GM12878 (cell line): Measurements from ENCODE around the gene CREG2. TPM values are rescaled to one million over a fixed set of nuclear protein-coding genes. Genes with fewer than 3 reads are reported as not detected.

Experiments used
- ATAC-seq: fragments of 200-7000 bp; cut with Tn5 transposase; 3 replicates; pipeline ENCODE4 v1.9.1; 2020; ENCODE audit warnings: mild to moderate bottlenecking, moderate library complexity
- BruUV-seq: library from RNA; stranded (reverse); fragments of 400-500 nt; replicated peaks from 2 replicates; lab custom pipeline; 2021; lab: Mats Ljungman, UMichigan
- CTCF ChIA-PET: fragments of 300-600 bp; sonication (Branson Sonifier 250); formaldehyde crosslinking; extraction: SDS; loops from one replicate; lab custom pipeline; 2021; ENCODE audit warnings: inconsistent platforms; lab: Yijun Ruan, JAX
- POLR2A ChIA-PET: fragments of 350-600 bp; formaldehyde crosslinking; extraction: SDS; loops from one replicate; lab custom pipeline; 2021; ENCODE audit warnings: inconsistent platforms; lab: Charles Lee
- RAD21 ChIA-PET: fragments of 300-600 bp; sonication (Branson Sonifier 250); formaldehyde crosslinking; loops from one replicate; lab custom pipeline; 2023; ENCODE audit warnings: antibody characterized with exemption; ENCODE audit not compliant: unreplicated experiment; lab: Charles Lee
- SMC1A ChIA-PET: fragments of 300-600 bp; sonication (Branson Sonifier 250); formaldehyde crosslinking; loops from one replicate; lab custom pipeline; 2023; ENCODE audit not compliant: unreplicated experiment, uncharacterized antibody; lab: Charles Lee
- DNase-seq: peaks from one replicate; pipeline ENCODE4 v3.0.0-alpha.2; 2011; ENCODE audit warnings: low read depth, low spot score
- FAIRE-seq: peaks from 3 replicates; lab custom pipeline; 2011; peaks lifted over from hg19 to GRCh38; lab: Jason Lieb, UNC
- H2AFZ ChIP-seq: 2 replicates; pipeline ENCODE4 v1.6.0; 2011; ENCODE audit warnings: low read depth, low read length, control low read depth; ENCODE audit not compliant: control insufficient read depth
- H3K27ac ChIP-seq: 2 replicates; pipeline ENCODE4 v1.5.1; 2011; ENCODE audit warnings: control low read depth; ENCODE audit not compliant: control insufficient read depth, insufficient read depth
- H3K27me3 ChIP-seq, 2 experiments: replicated peaks in 1 of 2; 2 replicates each; pipeline versions ENCODE4 v1.6.0 to v1.6.1; 2011; ENCODE audit warnings: low read length in 1 of 2; ENCODE audit not compliant: control insufficient read depth in 2 of 2, insufficient read depth in 2 of 2
- H3K36me3 ChIP-seq, 2 experiments: 2 replicates each; pipeline ENCODE4 v1.5.1; 2011; ENCODE audit warnings: low read length in 1 of 2; ENCODE audit not compliant: control insufficient read depth in 2 of 2, insufficient read depth in 2 of 2
- H3K4me1 ChIP-seq: 2 replicates; pipeline ENCODE4 v1.6.1; 2011; ENCODE audit warnings: mild to moderate bottlenecking, low read length, moderate library complexity, mixed read lengths; ENCODE audit not compliant: control insufficient read depth, insufficient read depth
- H3K4me2 ChIP-seq: 2 replicates; pipeline ENCODE4 v1.6.0; 2011; ENCODE audit warnings: control low read depth; ENCODE audit not compliant: control insufficient read depth, insufficient read depth
- H3K4me3 ChIP-seq: fragments of 200-600 bp; sonication (generic); 2 replicates; pipeline ENCODE4 v1.5.1; 2016
- H3K79me2 ChIP-seq: 2 replicates; pipeline ENCODE4 v1.6.0; 2011; ENCODE audit warnings: low read length; ENCODE audit not compliant: control insufficient read depth, insufficient read depth
- H3K9ac ChIP-seq: 2 replicates; pipeline ENCODE4 v1.8.0; 2011; ENCODE audit warnings: low read length, control low read depth, mixed read lengths; ENCODE audit not compliant: control insufficient read depth, insufficient read depth
- H3K9me3 ChIP-seq: replicated peaks from 3 replicates; pipeline ENCODE4 v1.5.1; 2011; ENCODE audit warnings: mild to moderate bottlenecking, low read length; ENCODE audit not compliant: control insufficient read depth, insufficient read depth
- H4K20me1 ChIP-seq: 2 replicates; pipeline ENCODE4 v1.6.0; 2011; ENCODE audit not compliant: control insufficient read depth, insufficient read depth
- RCOR1 ChIP-seq: conservative IDR thresholded peaks from 2 replicates; pipeline ENCODE4 v1.6.1; 2012; ENCODE audit warnings: low read depth, low read length, improper control_type of control experiment
- ZBTB11 ChIP-seq: fragments of 450-650 bp; formaldehyde crosslinking; IDR thresholded peaks from 2 replicates; pipeline ENCODE4 v1.5.0; 2022; ENCODE audit warnings: mild to moderate bottlenecking, missing genetic modification characterization
- WGBS: methylation state at CpG from one replicate; pipeline ENCODE4 v1.1.6; 2016; ENCODE audit warnings: low lambda C conversion rate; ENCODE audit not compliant: insufficient replicate concordance, insufficient coverage; ENCODE audit errors: missing lambda C conversion rate; 5-methylcytosine and 5-hydroxymethylcytosine counted together
- in situ Hi-C: fragments of 300-500 bp; cut with MboI; formaldehyde crosslinking; loops from 9 replicates; pipeline ENCODE4 v1.14.3; 2018; ENCODE audit warnings: mixed read lengths
- intact Hi-C: fragments of 100-400 bp; cut with micrococcal nuclease; formaldehyde crosslinking; loops from one replicate; pipeline ENCODE4 v1.14.2; 2022; ENCODE audit not compliant: unreplicated experiment
- polyA plus RNA-seq, 11 experiments: library from polyadenylated mRNA; depleted of rRNA in 4 of 11; unstranded in 6 of 11; stranded (reverse) in 5 of 11; fragments of >200 nt; fragmentation: Nextera tagmentation in 4 of 11; fragmentation: Illumina TruSeq in 1 of 11; extraction: Ambion mirVana in 4 of 11; extraction: Trizol in 1 of 11; gene quantifications; 1 replicate in 1 of 11; 2 replicates in 10 of 11; pipeline versions ENCODE4 v1.2.1 to v1.2.3, GENCODE V29; 2011 to 2016; ENCODE audit warnings: inconsistent platforms in 2 of 11, missing spikeins in 2 of 11, low read depth in 1 of 11
- total RNA-seq, 4 experiments: library from RNA; depleted of rRNA in 3 of 4; stranded (reverse); fragments of >200 nt in 3 of 4; fragmentation: Illumina TruSeq in 1 of 4; extraction: Trizol in 1 of 4; gene quantifications; 2 replicates each; pipeline versions ENCODE4 v1.2.1 to v1.2.3, GENCODE V29; 2013 to 2021

The CREG2 gene
- total and polyA plus RNA-seq, 10 of the 15 experiments (the other 5 are each of a cell fraction or from before 2014, with no cell fraction given) = not detected

DNA sequence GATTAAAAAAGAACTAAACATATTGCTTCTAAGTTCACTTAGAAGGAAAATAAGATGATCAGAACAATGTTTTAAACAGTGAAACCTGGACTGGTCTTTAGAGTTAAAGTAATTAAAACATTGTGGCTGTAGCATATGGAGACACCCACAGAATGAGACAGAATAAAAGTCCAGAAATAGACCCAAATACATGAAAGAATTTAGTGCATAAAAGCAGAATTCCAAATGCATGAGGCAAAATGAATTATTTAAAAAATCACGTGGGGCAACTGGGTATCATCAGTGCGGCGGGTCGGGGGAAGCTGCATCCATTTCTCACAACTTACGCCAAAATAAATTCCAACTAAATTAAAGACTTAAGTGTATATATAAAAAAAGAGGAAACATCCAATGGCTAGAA lies 90.9 kb downstream of the CREG2 start:
- peaks cover 0 to 7% of the 10 kb centered on the region in 2 experiments; a peak in 2 of 4 replicates for H3K36me3 ChIP-seq
- ChIA-PET SMC1A (no interaction called here), CTCF (interaction anchor here (0.7 to 1.3 kb wide), 3 partner anchors 16 to 192 kb away, joined by 3 to 4 read pairs (median 3); no protein-coding TSS in a partner anchor), RAD21 (no interaction called here), POLR2A (interaction anchor here (1.3 kb wide), 1 partner anchor 12 kb away, joined by 3 read pairs; the partner anchor contains the start of gene RNF149)
- intact Hi-C loops = no loop called here
- H2AFZ ChIP-seq = no peak overlapping the region
- BruUV-seq = no TSS peak
- no peaks in the 10 kb centered on the region for H3K9me3 ChIP-seq
- DNase-seq (no peak), ATAC-seq (no peak), FAIRE-seq (no peak)
- no peaks in the 10 kb centered on the region for H3K27me3 ChIP-seq
- H3K4me3 ChIP-seq = no peak overlapping the region
- H3K27ac ChIP-seq = no peak overlapping the region
- H3K4me2 ChIP-seq = no peak overlapping the region
- H3K79me2 ChIP-seq = no peaks in the 10 kb centered on the region; the same call in none of the 2 replicates
- in situ Hi-C loops = loop anchor here (5.0 kb wide), 1 partner anchor 34 kb away; no protein-coding TSS in a partner anchor
- 96% methylated on average over 5 of the region's 5 CpGs for WGBS
- no peaks in the 10 kb centered on the region for H4K20me1 ChIP-seq
- TF ChIP-seq RCOR1 = no peak
- no peak for TF ChIP-seq ZBTB11
- peaks cover 10% of the 10 kb centered on the region; the same call in 1 of the 2 replicates for H3K4me1 ChIP-seq
- H3K9ac ChIP-seq = no peak overlapping the region
